ENCODE results near the gene LMO7. TPM values are rescaled to one million over a fixed set of nuclear protein-coding genes. Genes with fewer than 3 reads are reported as not detected.

Gene LMO7
- total and polyA plus RNA-seq, 2 of the 8 experiments (the other 6 are each of a cell fraction or from before 2014, with no cell fraction given), result 8.1 to 28.3 TPM

GRCh38 chr13:75882261-75882660 is 246.1 kb downstream of the LMO7 start:
- H4K5ac ChIP-seq (ENCODE audit: insufficient read length, low read depth, low read length), result no peak overlapping the region
- H2BK12ac ChIP-seq (ENCODE audit: low read depth, low read length), result no peak overlapping the region
- no peak overlapping the region for H4K91ac ChIP-seq (replicated peaks; ENCODE audit: insufficient read length, low read length)
- H3K36me3 ChIP-seq (ENCODE audit: control insufficient read depth in 2 of 4, insufficient read depth in 4 of 4, low read length in 3 of 4), result no peaks in the 10 kb centered on the region
- ChIA-PET POLR2A (ENCODE audit: partially characterized antibody) (no interaction called here), CTCF (ENCODE audit: partially characterized antibody) (interaction anchor here (1.2 to 2.4 kb wide), 3 partner anchors 12 to 135 kb away, joined by 5 to 14 read pairs (median 9); no protein-coding TSS in a partner anchor)
- H2BK15ac ChIP-seq (ENCODE audit: low read length), result no peak overlapping the region
- H4K8ac ChIP-seq (ENCODE audit: extremely low read depth, insufficient read depth, low read length), result no peak overlapping the region
- no peak overlapping the region for H2AK5ac ChIP-seq (ENCODE audit: low read depth, low read length)
- no peak overlapping the region for H3K4me2 ChIP-seq (ENCODE audit: insufficient read depth in 1 of 2, low read depth in 2 of 2, low read length in 2 of 2)
- no peak for DNase-seq (ENCODE audit: low read depth in 1 of 2, low spot score in 2 of 2)
- no peaks in the 10 kb centered on the region for H3K79me2 ChIP-seq (ENCODE audit: control insufficient read depth in 1 of 2, insufficient read depth in 2 of 2, low read length in 2 of 2)
- no peak overlapping the region for H3K27ac ChIP-seq (ENCODE audit: low read depth, low read length)
- H3K23ac ChIP-seq (ENCODE audit: insufficient read length), result no peak overlapping the region
- H2AFZ ChIP-seq (ENCODE audit: low read length), result no peak overlapping the region
- H3K14ac ChIP-seq (ENCODE audit: insufficient read length), result no peak overlapping the region
- no peaks in the 10 kb centered on the region for H3K23me2 ChIP-seq (ENCODE audit: low read depth, low read length)
- no peak overlapping the region for H3K9ac ChIP-seq (replicated peaks in 1 of 4; ENCODE audit: extremely low read depth in 1 of 4, low read depth in 3 of 4, low read length in 3 of 4)
- H3K4me1 ChIP-seq (replicated peaks in 1 of 4; ENCODE audit: control insufficient read depth in 3 of 4, insufficient read depth in 4 of 4, low read length in 3 of 4), result no peaks in the 10 kb centered on the region
- no peaks in the 10 kb centered on the region for H3K79me1 ChIP-seq (ENCODE audit: low read depth, low read length)
- no peak overlapping the region for H2BK20ac ChIP-seq (ENCODE audit: low read length)
- H3K4ac ChIP-seq (replicated peaks; ENCODE audit: insufficient read length, low read depth, low read length), result no peak overlapping the region
- WGBS, 2 experiments (ENCODE audit: extremely low coverage in 1 of 2, insufficient coverage in 1 of 2, insufficient read length in 1 of 2, insufficient replicate concordance in 2 of 2, low coverage in 1 of 2, low lambda C conversion rate in 2 of 2, missing lambda C conversion rate in 1 of 2), result 89% methylated on average over 1 of the region's 1 CpG; no CpG with 5 or more reads in 1 of the 2 experiments
- H2BK120ac ChIP-seq (replicated peaks; ENCODE audit: low read depth, low read length), result no peak overlapping the region
- no peak overlapping the region for H3K4me3 ChIP-seq (ENCODE audit: extremely low read depth in 1 of 4, insufficient read depth in 2 of 4, low read depth in 3 of 4, low read length in 4 of 4)
- FAIRE-seq, result no peak
- H4K20me1 ChIP-seq (replicated peaks in 1 of 2; ENCODE audit: control insufficient read depth in 1 of 2, insufficient read depth in 2 of 2, low read length in 2 of 2), result no peaks in the 10 kb centered on the region
- no peak overlapping the region for H3K56ac ChIP-seq (replicated peaks; ENCODE audit: insufficient read length, low read depth, low read length)
- no peak overlapping the region for H3K18ac ChIP-seq (ENCODE audit: extremely low read depth, low read length)
- H3K27me3 ChIP-seq (replicated peaks in 1 of 4; ENCODE audit: control insufficient read depth in 3 of 4, extremely low read depth in 1 of 4, insufficient read depth in 3 of 4, low read length in 3 of 4), result no peaks in the 10 kb centered on the region
- no peak overlapping the region for H2BK5ac ChIP-seq (ENCODE audit: low read depth, low read length)
- no peaks in the 10 kb centered on the region for H3K9me3 ChIP-seq (ENCODE audit: insufficient read depth in 2 of 2, low read depth in 1 of 2, low read length in 1 of 2)
- no peak for TF ChIP-seq KDM5A (IDR thresholded peaks at IDR 0.05; ENCODE audit: low read length)
- TF ChIP-seq CBX5 (IDR thresholded peaks at IDR 0.05; ENCODE audit: low read depth, low read length), result no peak
- no peak for TF ChIP-seq HDAC2 (IDR thresholded peaks at IDR 0.05; ENCODE audit: borderline replicate concordance in 1 of 2, low read depth in 2 of 2, low read length in 2 of 2)
- TF ChIP-seq JUND (IDR thresholded peaks at IDR 0.05; ENCODE audit: low read length), result no peak
- TF ChIP-seq, protein P1, sequence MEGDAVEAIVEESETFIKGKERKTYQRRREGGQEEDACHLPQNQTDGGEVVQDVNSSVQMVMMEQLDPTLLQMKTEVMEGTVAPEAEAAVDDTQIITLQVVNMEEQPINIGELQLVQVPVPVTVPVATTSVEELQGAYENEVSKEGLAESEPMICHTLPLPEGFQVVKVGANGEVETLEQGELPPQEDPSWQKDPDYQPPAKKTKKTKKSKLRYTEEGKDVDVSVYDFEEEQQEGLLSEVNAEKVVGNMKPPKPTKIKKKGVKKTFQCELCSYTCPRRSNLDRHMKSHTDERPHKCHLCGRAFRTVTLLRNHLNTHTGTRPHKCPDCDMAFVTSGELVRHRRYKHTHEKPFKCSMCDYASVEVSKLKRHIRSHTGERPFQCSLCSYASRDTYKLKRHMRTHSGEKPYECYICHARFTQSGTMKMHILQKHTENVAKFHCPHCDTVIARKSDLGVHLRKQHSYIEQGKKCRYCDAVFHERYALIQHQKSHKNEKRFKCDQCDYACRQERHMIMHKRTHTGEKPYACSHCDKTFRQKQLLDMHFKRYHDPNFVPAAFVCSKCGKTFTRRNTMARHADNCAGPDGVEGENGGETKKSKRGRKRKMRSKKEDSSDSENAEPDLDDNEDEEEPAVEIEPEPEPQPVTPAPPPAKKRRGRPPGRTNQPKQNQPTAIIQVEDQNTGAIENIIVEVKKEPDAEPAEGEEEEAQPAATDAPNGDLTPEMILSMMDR (IDR thresholded peaks at IDR 0.05; ENCODE audit: control extremely low read depth in 1 of 3, insufficient read depth in 1 of 3, low read depth in 1 of 3, low read length in 3 of 3), result no peak
- TF ChIP-seq SP4 (IDR thresholded peaks at IDR 0.05; ENCODE audit: low read length), result no peak
- no peak for TF ChIP-seq JUN (IDR thresholded peaks at IDR 0.05; ENCODE audit: low read depth, low read length)
- TF ChIP-seq, protein P2, sequence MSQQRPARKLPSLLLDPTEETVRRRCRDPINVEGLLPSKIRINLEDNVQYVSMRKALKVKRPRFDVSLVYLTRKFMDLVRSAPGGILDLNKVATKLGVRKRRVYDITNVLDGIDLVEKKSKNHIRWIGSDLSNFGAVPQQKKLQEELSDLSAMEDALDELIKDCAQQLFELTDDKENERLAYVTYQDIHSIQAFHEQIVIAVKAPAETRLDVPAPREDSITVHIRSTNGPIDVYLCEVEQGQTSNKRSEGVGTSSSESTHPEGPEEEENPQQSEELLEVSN (IDR thresholded peaks at IDR 0.05), result no peak
- no peak for TF ChIP-seq SUZ12 (IDR thresholded peaks at IDR 0.05; ENCODE audit: low read length)
- TF ChIP-seq RNF2 (IDR thresholded peaks at IDR 0.05; ENCODE audit: borderline replicate concordance, low read depth, low read length, missing control alignments, poor library complexity, severe bottlenecking), result no peak
- no peak for TF ChIP-seq EGR1 (IDR thresholded peaks at IDR 0.05; ENCODE audit: borderline replicate concordance, low read depth, low read length)
